ENCODE measurements around the gene TMUB1.

Gene TMUB1, protein sequence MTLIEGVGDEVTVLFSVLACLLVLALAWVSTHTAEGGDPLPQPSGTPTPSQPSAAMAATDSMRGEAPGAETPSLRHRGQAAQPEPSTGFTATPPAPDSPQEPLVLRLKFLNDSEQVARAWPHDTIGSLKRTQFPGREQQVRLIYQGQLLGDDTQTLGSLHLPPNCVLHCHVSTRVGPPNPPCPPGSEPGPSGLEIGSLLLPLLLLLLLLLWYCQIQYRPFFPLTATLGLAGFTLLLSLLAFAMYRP

DNA sequence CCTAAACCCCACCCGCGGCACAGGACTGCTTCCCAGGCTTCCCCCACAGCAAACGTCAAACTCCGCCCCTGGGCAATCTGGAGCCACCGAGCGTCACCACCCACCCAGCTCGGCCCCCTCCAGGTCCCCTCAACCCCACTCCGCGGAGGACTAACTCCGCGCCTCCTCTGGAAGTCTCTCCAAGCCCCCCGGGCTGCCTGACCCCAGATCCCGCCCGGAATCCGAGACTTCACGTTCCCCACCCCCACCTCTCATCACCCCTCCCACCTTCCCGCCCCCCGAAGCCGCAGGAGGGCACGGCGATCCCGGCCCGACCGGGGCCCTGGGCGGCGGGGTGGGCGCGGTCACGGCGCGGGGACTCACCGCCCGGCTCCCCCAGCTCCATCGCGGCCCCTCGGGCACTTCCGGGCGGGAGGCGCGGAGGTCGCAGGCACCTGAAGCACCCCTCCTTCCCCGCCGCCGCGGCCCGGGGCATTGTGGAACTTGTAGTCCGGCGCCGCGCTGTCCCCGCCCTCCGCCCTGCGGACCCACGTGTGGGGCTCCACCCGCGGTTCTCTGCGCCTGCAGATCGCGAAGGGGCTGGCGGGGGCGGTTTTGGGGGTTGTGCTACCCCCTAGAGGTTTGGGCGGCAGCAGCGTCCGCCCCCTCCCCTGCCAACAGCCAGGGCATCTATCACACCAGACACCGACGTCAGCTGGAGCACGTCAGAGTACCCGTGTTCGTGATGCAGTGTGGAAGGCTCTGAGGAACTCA lies at the start of gene TMUB1:
Gene TMUB1, minus strand, starts transcription at position 423 of the 753 bp plus-strand sequence. CDS start 930 bp downstream, outside the sequence.
- peak; percentile 89 for DNase-seq
- peak; percentile 60 for ATAC-seq

DNA sequence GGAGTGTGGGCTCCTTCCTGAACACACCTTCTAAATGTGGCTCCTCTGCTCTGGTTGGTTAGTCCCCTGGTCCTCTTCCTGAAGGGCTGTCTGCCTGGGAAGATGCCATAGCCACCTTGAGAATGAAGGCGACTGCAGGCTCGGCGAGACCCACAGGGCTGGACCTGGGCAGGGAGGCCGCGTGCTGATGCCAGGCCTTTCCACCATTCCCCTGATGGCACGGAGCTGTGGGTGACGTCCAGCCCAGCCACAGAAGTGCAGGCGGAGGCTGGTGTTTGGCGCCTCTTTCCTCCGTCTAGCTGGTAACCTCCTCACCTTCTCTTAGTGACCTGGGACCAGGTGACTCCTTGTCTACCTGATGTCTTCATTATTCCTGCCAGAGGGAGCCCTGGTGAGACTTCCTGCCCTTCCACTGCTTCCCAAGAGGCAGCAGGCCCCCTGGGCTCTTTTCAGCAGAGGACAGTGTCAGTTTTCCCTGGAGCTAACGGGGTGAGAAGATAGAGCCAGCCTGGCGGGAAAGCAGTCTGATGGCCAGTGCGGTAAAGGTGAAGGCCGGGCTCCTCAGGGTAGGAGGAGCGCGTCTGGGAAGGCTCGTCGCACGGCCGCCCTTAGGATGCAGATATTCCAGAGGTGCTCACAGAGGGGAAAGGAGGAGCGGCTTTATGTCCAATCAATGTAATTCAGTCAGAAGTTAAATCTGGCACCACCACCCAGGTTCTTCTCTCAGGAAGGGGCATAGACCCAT lies 49.3 kb upstream of the TMUB1 start:
- DNase-seq (no peak), ATAC-seq (no peak)

DNA sequence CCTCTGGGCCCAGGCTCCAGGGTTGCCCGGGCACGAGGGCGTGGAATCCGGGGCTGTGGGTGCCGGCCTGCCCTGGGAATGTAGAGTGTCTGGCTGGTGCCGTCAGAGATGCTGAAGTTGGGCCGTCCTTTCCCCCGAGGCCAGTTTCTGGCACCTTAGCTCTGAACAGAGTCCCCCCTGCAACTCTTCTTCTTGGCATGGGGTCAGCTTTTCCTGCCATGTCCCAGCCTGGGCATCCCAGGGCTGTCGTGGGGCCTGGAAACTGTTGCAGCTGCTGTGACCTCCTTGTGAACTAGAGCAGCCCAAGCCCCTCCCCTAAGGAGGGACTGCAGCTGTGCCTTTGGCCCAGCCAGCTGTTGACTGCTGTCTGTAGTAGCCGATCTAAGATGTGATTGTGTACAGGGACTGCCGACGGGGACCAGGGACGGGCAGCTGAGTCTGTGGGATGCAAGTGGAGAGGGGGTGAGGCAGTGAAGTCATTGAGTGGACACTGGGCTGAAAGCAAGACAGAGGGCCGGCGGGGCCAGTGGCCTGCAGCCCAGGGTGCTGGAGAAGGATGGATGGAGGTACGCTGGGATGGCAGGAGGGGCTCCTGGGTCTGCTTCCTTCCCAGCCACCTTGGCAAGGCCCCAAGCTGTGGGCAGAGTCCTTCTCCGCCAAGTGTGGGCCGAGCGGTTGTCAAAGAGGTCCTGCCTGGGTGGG lies 48.5 kb upstream of the TMUB1 start:
- DNase-seq (no peak), ATAC-seq (no peak)

DNA sequence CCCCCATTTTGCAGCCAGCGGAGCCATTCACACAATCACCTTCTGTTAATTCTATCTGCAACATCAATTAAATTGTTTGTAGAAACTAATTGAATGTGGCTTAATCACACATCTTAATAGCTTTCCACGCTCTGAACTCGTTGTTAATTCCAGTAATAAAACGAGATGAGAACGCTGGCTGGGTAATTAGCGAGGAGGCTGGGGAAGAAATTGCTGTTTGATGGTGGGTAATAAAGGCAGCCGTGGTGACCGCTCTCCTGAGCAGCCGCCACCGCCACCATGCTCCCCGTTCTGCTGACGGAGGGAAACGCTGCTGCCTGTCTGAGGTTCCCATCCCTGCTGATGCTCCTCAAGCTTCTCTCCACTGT lies 47.9 kb upstream of the TMUB1 start:
- ATAC-seq (no peak), DNase-seq (no peak)

DNA sequence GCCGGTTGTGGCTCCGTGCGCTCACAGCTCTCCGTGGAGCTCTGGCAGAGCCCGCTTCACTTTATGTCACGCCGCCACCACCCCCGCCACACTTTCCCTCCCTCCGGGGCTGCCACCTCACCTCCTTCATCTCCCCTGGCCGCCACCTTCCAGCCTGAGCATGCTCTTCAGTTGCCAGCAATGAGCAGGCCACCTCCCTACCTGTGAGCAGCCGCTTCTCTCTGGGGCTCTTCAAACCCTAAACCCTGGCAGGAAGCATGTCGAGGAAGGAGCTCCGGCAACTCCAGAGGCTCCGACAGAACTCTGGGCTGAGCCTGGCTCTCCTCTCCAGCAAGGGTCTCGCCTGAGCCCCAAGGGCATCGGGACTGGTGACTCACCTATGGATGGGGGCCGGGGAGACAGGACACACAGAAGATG lies 47.5 kb upstream of the TMUB1 start:
- DNase-seq: no peak

DNA sequence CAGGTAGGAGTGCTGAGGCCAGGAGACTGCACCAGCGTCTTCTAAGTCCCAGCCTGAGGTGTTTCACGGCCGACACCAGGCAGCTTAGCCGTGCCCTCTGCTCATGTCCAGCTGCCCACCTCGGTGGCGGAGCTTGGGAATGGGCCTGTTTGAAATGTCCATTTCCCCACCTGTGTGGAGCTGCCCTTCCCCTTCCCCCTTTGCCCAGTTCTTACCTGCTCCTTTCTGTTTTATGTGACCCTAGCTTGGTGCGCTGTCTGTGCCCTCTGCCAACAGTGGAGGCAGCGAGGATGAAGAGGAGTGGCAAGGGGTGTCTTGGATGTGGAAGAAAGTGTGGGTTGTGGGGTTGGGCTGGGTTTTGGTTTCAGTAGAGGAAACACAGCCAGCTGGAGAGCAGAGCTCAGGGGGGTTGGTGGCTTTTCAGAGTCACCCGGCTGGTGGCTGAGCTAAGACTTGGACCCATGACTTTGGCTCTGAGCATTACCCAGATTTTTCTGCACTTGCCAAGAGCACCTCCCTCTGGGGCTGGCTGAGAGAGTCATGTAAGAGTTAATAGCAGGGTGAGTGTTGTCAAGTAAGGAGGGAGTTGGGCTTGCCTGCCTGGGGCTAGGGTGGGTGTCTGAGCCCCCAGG lies 46.8 kb upstream of the TMUB1 start:
- DNase-seq (no peak), ATAC-seq (no peak)

More for the DNA sequence above, 47.5 kb upstream of the TMUB1 start:
- ATAC-seq: no peak

DNA sequence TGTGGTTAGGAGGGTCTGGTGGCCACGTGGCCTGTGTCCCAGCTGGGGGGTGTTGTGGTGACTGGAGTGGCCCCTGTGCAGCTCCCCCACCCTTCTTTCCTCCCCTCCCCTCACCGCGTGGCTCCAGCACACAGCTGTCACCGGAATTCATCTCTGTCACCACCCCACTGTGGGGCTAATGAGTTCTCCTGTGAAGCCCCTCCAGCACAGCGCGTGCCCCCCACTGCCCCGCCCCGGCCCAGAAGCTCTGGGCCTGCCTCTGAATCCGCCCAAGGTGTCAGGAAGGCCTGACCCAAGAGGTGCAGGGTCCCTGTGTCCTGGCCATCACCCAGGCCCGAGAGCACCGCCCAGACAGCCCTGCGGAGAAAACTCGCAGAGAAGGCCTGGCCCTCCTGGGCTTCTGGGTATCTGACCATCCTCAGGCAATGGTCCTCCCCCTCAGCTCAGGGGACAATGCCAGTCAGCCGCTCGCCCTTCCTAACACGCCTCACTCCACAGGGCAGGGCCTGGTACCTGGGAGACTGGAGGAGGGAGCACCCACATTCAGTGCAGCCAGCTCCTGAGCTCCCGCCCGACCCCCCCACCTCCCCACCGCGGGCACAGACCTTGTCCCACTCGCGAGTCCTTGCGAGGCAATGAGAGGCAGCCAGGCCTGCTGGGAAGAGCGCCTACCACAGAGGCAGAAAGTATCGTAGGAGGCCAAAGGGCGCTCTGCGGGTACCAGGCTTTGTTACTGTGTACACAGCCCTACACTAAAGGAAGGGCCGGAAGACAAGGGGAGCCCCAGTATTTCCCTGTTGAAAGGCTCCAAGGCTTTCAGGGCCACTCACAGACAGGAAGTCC lies 46.0 kb upstream of the TMUB1 start:
- DNase-seq (no peak), ATAC-seq (no peak)

DNA sequence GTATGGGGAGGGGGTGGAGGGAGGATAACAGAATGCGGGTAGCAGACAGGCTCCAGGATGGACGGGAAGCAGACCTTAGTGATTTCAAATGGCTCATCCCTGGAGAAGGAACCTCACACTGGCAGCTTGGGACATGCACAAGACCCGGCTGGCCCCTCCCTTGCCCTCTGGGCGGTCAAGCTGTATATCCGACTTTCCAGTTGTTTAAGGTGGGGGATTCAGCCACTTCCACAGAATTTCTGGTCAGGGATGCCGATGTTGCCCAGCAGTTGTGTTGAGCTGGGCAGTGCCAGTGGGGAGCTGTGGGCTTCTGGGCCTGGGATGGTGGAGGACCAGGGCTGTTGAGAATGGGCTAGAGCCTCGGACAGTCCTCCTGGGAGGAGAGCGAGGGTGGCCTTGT lies 45.4 kb upstream of the TMUB1 start:
- no peak for ATAC-seq

DNA sequence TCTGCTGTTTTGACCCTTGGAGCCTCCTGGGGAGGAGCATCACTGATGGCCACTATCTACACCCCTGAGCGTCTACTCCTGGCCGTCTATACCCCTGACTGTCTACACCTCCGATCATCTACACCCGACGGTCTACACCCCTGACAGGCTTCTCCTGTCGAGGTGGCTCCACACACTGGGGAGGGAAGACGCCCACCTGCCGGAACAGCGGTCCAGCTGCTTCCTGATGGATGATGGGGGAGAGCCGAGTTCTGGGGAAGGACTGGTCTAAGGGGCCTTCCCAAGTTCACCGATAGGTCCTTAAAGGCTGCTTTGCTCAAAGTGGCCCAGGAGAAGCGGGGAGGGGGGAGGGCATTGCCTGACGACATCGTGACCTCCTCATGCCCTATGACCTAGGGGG lies 44.9 kb upstream of the TMUB1 start:
- no peak for ATAC-seq
- DNase-seq: no peak

More for the DNA sequence above, 45.4 kb upstream of the TMUB1 start:
- DNase-seq: no peak

DNA sequence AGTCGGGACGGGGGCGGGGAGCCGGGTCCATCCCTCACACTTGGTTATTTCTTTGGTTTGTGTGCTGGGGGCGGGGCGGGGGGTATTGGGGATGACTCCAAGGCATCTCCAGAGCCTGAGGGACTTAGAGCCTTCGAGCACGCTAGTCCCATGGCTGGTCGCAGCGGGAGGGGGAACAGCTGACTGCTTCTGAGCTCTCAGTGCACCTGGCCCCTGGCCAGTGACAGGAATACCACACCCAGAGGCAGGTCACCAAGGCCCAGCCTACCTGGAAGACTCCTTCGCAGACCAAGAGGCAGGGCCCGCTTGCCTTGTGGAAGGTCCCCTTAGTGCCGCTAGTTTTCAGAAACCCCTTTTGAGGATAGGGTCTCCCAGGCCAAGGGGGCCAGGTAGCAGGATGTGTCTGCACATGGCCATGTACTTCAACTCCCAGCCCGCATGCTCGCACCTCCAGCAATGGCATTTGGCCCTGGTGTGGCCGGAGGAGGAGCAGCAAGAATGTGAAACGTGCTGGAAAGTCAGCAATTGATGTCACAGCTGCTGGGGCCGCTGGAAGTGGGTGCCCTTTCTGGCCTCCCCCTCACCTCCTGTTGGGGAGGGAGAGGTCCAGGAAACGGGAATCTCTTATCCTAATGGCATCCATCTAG lies 43.3 kb upstream of the TMUB1 start:
- no peak for ATAC-seq
- no peak for DNase-seq

DNA sequence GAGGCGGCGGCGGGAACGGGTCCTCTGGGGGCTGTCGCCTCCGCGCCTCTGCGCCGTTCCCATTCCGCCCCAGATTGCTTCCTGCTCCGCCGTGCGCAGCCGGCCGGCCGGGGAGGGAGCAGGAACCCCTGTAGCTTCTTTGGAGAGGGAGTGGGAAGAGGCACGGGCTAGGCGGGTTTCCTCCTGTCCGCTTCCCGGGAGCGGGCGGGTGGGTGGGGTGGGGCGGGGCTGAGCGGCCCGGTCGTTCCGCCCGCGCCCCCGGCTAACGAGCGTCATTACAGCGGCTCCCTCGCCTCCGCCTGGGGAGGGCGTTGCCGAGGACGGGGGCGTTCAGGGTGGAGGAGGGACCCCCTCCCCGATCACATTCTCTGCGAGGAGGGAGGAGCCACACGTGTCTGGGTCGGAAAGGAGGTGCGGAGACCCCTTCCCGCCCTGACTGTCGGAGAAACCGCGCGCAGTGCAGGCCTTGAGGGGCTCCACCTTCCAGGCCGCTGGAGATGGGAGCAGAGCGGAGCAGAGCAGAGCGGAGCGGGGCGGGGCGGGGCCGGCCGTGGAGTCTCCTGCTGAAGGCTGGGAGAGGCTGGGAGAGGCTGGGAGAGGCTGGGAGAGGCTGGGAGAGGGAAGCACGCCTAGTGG lies 42.7 kb upstream of the TMUB1 start:
- ATAC-seq: no peak
- no peak for DNase-seq

DNA sequence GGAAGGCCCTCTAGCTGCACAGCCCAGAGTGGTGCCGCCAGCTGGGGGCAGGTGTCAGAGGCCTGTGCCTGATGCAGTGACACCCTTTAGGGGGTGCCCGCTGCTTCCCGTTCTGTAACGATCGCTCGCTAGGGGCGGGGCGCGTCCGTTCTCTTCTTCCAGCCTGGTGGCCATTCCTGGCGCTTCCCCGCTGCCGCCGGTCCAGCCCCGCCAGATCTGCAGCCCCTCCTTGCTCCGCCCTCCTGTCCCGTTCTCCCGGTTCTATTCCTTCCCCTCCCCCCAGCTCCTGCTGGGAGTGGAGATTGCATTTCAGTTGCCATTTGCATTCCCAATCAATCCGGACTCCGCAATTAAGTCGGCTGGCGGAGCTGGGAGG lies 42.2 kb upstream of the TMUB1 start:
- DNase-seq (no peak), ATAC-seq (no peak)

DNA sequence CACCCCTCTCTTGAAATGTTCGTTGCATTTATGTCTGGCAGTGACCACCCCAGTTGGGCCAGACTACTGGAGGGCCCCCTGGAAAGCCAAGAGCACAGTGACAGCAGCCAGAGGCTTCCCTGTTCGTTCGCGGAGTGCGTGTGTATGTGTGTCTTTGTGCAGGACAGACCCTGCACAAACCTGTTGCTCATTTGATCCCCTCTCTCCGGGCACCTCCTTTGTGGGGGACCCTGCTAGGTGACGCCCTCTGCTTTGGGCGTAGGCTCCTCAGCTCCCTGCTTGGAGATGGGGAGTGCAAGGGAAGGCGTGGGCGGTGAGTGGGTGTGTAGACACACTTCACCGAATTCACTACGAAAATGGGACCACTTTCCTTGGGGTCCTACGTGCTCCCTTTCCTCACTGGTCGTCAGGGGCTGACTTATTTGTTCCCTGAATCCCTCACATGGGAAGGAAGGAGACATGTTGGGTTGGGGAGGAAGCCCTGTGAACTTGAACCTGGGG lies 41.7 kb upstream of the TMUB1 start:
- no peak for DNase-seq
- ATAC-seq: no peak

DNA sequence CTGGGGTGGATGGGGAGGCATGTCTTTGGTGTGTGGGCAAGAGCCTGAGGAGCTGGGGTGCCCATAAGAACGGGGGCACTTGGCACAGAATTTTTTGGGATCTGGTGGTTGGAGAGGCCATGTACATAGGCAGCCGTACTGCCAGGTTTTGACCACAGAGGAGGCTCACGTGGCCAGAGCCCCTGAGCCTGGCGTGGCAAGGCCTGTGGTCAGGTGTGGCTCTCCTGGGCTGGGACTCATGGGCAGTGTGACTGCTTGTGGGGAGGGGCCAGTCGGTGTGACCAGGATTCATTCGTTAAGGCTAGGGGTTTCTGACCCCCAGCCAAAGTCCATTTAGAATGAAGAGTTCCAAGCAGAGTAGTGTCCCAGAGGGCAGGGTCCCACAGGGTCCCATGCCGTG lies 41.2 kb upstream of the TMUB1 start:
- no peak for ATAC-seq
- DNase-seq: no peak

DNA sequence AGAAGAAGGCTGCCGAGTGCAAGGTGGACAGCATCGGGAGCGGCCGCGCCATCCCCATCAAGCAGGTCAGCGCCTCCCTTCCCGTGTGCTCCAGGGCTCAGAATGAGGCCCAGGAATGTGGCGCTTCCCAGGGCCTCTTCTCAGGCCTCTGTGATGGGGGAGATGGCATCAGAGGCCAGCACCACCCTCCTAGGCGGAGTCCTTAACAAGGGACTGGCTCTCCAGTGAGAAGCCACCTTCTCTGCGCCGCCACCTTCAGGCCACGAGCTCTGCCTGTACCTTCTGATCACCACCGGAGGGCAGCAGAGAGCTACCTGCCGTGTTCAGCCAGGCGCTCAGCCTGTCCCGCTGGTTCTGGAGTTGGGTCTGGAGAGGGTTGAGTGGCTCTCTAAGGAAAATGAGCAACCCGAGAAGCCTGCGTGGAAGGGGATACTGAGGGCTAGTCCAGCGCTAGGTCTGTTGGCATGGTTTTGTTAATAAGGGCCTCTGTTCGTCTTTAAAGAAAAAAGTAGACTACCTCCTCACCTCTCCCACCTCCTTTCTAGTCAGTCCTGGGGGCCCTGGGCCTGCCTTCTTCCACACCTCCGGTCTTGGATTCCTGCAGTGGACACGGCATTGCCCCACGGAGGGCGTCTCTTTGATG lies 40.6 kb upstream of the TMUB1 start:
- DNase-seq: peak; percentile 86
- peak; percentile 87 for ATAC-seq

DNA sequence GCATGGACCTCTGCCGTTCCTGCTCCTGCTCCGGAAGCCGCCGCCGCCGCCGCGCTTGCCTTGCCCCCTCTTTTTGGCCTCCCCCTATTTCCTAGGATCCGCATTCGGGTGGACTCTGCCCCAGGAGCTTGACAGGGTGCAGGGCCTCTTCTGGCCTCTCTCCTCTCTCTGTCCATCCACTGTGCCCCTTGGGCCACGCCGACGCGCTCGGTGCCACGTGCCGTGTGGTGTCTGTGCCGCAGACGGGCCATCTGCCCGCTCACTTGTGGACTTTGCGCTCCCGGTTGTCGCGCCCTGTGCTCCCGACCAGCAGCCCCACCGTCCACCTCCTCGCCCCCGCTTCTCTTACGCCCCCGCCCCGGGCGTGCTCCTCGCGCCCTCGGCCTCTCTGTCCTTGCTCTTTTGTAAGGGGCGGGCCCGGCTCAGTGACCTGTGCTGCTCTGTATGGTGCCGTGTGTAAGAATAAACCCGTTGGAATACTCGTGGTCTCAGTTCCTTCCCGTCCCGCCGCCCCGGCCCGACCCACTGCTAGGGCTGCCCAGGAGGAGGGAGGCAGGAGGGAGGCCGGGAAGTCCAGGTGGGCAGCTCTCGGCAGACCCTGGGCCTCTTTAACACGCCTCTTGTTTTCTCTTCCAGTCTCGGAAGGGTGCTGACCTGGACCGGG lies 40.0 kb upstream of the TMUB1 start:
- ATAC-seq (no peak), DNase-seq (no peak)

DNA sequence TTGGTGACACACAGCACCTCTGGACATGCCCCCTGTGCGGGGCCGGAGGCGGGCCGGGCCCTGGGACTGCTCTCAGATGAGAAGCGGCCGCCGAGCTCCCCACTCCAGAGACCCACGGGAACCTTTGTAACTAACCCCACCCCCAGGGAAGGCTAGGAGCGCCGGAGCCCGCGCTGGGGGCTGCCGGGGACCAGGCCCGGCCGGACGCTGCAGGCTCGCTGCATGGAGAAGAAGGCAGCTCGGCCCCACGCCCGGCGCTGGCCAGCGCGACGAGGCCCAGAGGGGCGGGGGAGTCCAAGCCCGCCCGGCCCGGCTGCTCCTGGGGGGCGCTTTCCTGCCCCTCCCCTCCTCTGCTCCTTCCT lies 39.5 kb upstream of the TMUB1 start:
- ATAC-seq (no peak), DNase-seq (no peak)

DNA sequence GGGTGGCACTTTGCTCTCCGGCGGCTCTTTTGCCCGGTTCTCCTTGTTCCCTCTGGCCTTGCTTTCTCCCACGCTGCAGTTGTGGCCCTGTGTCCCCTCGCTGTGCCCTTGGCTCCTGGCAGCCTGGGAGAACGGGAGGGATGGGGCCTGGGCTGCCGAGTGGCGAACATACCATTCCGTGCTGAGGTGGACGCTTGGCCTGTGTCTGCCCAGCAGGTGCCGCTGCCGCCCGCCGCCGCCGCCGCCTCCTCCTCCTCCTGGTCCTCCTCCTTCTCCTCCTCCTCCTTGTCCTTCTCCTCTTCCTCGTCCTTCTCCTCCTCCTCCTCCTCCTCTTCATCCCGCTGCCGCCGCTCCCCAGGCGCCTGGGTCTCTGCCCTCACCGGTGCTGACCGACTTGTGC lies 39.0 kb upstream of the TMUB1 start:
- ATAC-seq: no peak
- DNase-seq: no peak
